T-helper 17 cell (primary cell): ENCODE results near the gene AP3S1. TPM values are rescaled to one million over a fixed set of nuclear protein-coding genes. Genes with fewer than 3 reads are reported as not detected.

Source experiments
- ATAC-seq: fragments of 150-1000 bp; cut with Tn5 transposase; 2 replicates; pipeline ENCODE4 v1.10.0; 2021; ENCODE audit warnings: mild to moderate bottlenecking, moderate library complexity
- DNase-seq, 3 donors: peaks; one replicate each; pipeline versions ENCODE4 v3.0.0 to v3.0.0-alpha.2; 2020 to 2021
- H3K9me3 ChIP-seq: one replicate; pipeline ENCODE4 v1.7.0; 2013; ENCODE audit warnings: low read length, mild to moderate bottlenecking; ENCODE audit not compliant: control insufficient read depth, poor library complexity, severe bottlenecking
- H3K27ac Mint-ChIP-seq: one replicate; pipeline ENCODE4 v1.8.0; 2022; ENCODE audit warnings: mild to moderate bottlenecking, moderate library complexity, mixed read lengths
- H3K27me3 Mint-ChIP-seq: one replicate; pipeline ENCODE4 v1.8.0; 2022; ENCODE audit warnings: mixed read lengths
- H3K36me3 Mint-ChIP-seq: one replicate; pipeline ENCODE4 v1.8.0; 2022; ENCODE audit warnings: low read depth, mixed read lengths
- H3K4me1 Mint-ChIP-seq: one replicate; pipeline ENCODE4 v1.8.0; 2022; ENCODE audit warnings: mild to moderate bottlenecking, mixed read lengths
- H3K4me3 Mint-ChIP-seq: one replicate; pipeline ENCODE4 v1.8.0; 2022; ENCODE audit warnings: mild to moderate bottlenecking, moderate library complexity, mixed read lengths
- total RNA-seq, 4 donors: library from RNA in 2 of 4; stranded (reverse) in 2 of 4; gene quantifications; one replicate each; pipeline ENCODE4 v1.2.3 and lab custom pipeline; 2022 to 2026

The AP3S1 gene
- total RNA-seq, 2 donors from 2014 or later = 44.5 to 45.0 TPM

- ATAC-seq = no peak
- H3K4me1 Mint-ChIP-seq = no peaks in the 10 kb centered on the region
- H3K4me3 Mint-ChIP-seq = no peak overlapping the region
These were observed 99.4 kb downstream of the AP3S1 start for GRCh38 chr5:115941051-115941675.

GRCh38 chr5:115944501-115944900 lies 102.8 kb downstream of the AP3S1 start:
- Mint-ChIP-seq H3K4me3 (no peak overlapping the region), H3K27me3 (no peaks in the 10 kb centered on the region), H3K36me3 (peaks cover 2% of the 10 kb centered on the region), H3K27ac (no peak overlapping the region), H3K4me1 (no peaks in the 10 kb centered on the region)
- H3K9me3 ChIP-seq = no peaks in the 10 kb centered on the region
- ATAC-seq = no peak
- no peak for DNase-seq

More at GRCh38 chr5:115941051-115941675, 99.4 kb downstream of the AP3S1 start:
- H3K9me3 ChIP-seq = no peaks in the 10 kb centered on the region
- peaks cover 2% of the 10 kb centered on the region for H3K36me3 Mint-ChIP-seq
- H3K27me3 Mint-ChIP-seq = no peaks in the 10 kb centered on the region
- H3K27ac Mint-ChIP-seq = no peak overlapping the region
- DNase-seq = no peak

GRCh38 chr5:115946655-115947054 lies 104.9 kb downstream of the AP3S1 start:
- H3K4me3 Mint-ChIP-seq = no peak overlapping the region
- no peak overlapping the region for H3K27ac Mint-ChIP-seq
- ATAC-seq (no peak), DNase-seq (no peak)
- H3K9me3 ChIP-seq = no peaks in the 10 kb centered on the region
- peaks cover 2% of the 10 kb centered on the region for H3K36me3 Mint-ChIP-seq
- H3K4me1 Mint-ChIP-seq = no peaks in the 10 kb centered on the region
- H3K27me3 Mint-ChIP-seq = peaks cover 8% of the 10 kb centered on the region

GRCh38 chr5:115947260-115947659 lies 105.5 kb downstream of the AP3S1 start:
- Mint-ChIP-seq H3K27me3 (peaks cover 11% of the 10 kb centered on the region), H3K4me1 (no peaks in the 10 kb centered on the region), H3K36me3 (peaks cover 2% of the 10 kb centered on the region), H3K4me3 (no peak overlapping the region), H3K27ac (no peak overlapping the region)
- DNase-seq (no peak), ATAC-seq (no peak)
- no peaks in the 10 kb centered on the region for H3K9me3 ChIP-seq

- ATAC-seq (no peak), DNase-seq (no peak)
- peaks cover 11% of the 10 kb centered on the region for H3K27me3 Mint-ChIP-seq
- H3K27ac Mint-ChIP-seq = no peak overlapping the region
- no peaks in the 10 kb centered on the region for H3K9me3 ChIP-seq
- no peak overlapping the region for H3K4me3 Mint-ChIP-seq
- H3K4me1 Mint-ChIP-seq = no peaks in the 10 kb centered on the region
- H3K36me3 Mint-ChIP-seq = peaks cover 2% of the 10 kb centered on the region
These were observed 106.4 kb downstream of the AP3S1 start for GRCh38 chr5:115948091-115948534.

GRCh38 chr5:115949096-115949495 lies 107.4 kb downstream of the AP3S1 start:
- H3K4me3 Mint-ChIP-seq = no peak overlapping the region
- H3K27me3 Mint-ChIP-seq = peaks cover 15% of the 10 kb centered on the region
- H3K4me1 Mint-ChIP-seq = no peaks in the 10 kb centered on the region
- no peaks in the 10 kb centered on the region for H3K9me3 ChIP-seq
- DNase-seq (no peak), ATAC-seq (no peak)
- H3K36me3 Mint-ChIP-seq = peaks cover 2% of the 10 kb centered on the region
- no peak overlapping the region for H3K27ac Mint-ChIP-seq

GRCh38 chr5:115952588-115952987 lies 110.9 kb downstream of the AP3S1 start:
- Mint-ChIP-seq H3K27ac (no peak overlapping the region), H3K27me3 (peaks cover 15% of the 10 kb centered on the region), H3K4me1 (no peaks in the 10 kb centered on the region), H3K4me3 (no peak overlapping the region), H3K36me3 (no peaks in the 10 kb centered on the region)
- ATAC-seq (no peak), DNase-seq (no peak)
- no peaks in the 10 kb centered on the region for H3K9me3 ChIP-seq

- H3K36me3 Mint-ChIP-seq = no peaks in the 10 kb centered on the region
- no peaks in the 10 kb centered on the region for H3K4me1 Mint-ChIP-seq
- H3K9me3 ChIP-seq = no peaks in the 10 kb centered on the region
- ATAC-seq = no peak
- H3K27me3 Mint-ChIP-seq = peaks cover 15% of the 10 kb centered on the region
- DNase-seq = no peak
- no peak overlapping the region for H3K4me3 Mint-ChIP-seq
- no peak overlapping the region for H3K27ac Mint-ChIP-seq
These were observed 112.4 kb downstream of the AP3S1 start for GRCh38 chr5:115954144-115954543.

GRCh38 chr5:115956957-115957356 lies 115.2 kb downstream of the AP3S1 start:
- H3K36me3 Mint-ChIP-seq = peaks cover 2% of the 10 kb centered on the region
- H3K9me3 ChIP-seq = no peaks in the 10 kb centered on the region
- H3K4me3 Mint-ChIP-seq = no peak overlapping the region
- H3K27ac Mint-ChIP-seq = no peak overlapping the region
- peaks cover 15% of the 10 kb centered on the region for H3K27me3 Mint-ChIP-seq
- ATAC-seq = no peak
- no peaks in the 10 kb centered on the region for H3K4me1 Mint-ChIP-seq
- DNase-seq = no peak

GRCh38 chr5:115961381-115962238 lies 119.9 kb downstream of the AP3S1 start:
- H3K36me3 Mint-ChIP-seq = peaks cover 2% of the 10 kb centered on the region
- ATAC-seq (no peak), DNase-seq (no peak)
- H3K4me3 Mint-ChIP-seq = peak overlapping the region; percentile 28
- no peak overlapping the region for H3K27ac Mint-ChIP-seq
- H3K9me3 ChIP-seq = no peaks in the 10 kb centered on the region
- H3K4me1 Mint-ChIP-seq = no peaks in the 10 kb centered on the region
- H3K27me3 Mint-ChIP-seq = peaks cover 45% of the 10 kb centered on the region

- ATAC-seq = no peak
- no peaks in the 10 kb centered on the region for H3K9me3 ChIP-seq
- no peak for DNase-seq
- Mint-ChIP-seq H3K27ac (no peak within 1 kb of the TSS), H3K4me3 (peak within 1 kb of the TSS; percentile 28), H3K27me3 (peaks cover 46% of the 10 kb centered on the region), H3K4me1 (no peaks in the 10 kb centered on the region), H3K36me3 (peaks cover 2% of the 10 kb centered on the region)
These were observed 120.5 kb downstream of the AP3S1 start, which contains the start of gene LVRN for GRCh38 chr5:115962239-115962564. LVRN (plus strand) TSS chr5:115962475; CDS start chr5:115962618, 143 bp downstream.

GRCh38 chr5:115962565-115963402 lies 121.0 kb downstream of the AP3S1 start:
- no peak for ATAC-seq
- no peak for DNase-seq
- peaks cover 2% of the 10 kb centered on the region for H3K36me3 Mint-ChIP-seq
- no peaks in the 10 kb centered on the region for H3K9me3 ChIP-seq
- H3K27me3 Mint-ChIP-seq = peaks cover 46% of the 10 kb centered on the region
- no peak overlapping the region for H3K27ac Mint-ChIP-seq
- no peak overlapping the region for H3K4me3 Mint-ChIP-seq
- no peaks in the 10 kb centered on the region for H3K4me1 Mint-ChIP-seq

- H3K4me3 Mint-ChIP-seq = no peak overlapping the region
- peaks cover 49% of the 10 kb centered on the region for H3K27me3 Mint-ChIP-seq
- H3K36me3 Mint-ChIP-seq = peaks cover 2% of the 10 kb centered on the region
- H3K9me3 ChIP-seq = no peaks in the 10 kb centered on the region
- DNase-seq = no peak
- no peak for ATAC-seq
- no peak overlapping the region for H3K27ac Mint-ChIP-seq
- no peaks in the 10 kb centered on the region for H3K4me1 Mint-ChIP-seq
These were observed 121.8 kb downstream of the AP3S1 start for GRCh38 chr5:115963566-115963965.
